GM23338 (cell line): ENCODE results near the gene FAM131A. TPM values are rescaled to one million over a fixed set of nuclear protein-coding genes. Genes with fewer than 3 reads are reported as not detected.

Source experiments
- ATAC-seq: fragments of 200-7000 bp; cut with Tn5 transposase; 3 replicates; pipeline ENCODE4 v1.9.1; 2020
- DNase-seq: peaks from one replicate; pipeline ENCODE4 v3.0.0-alpha.2; 2015; ENCODE audit warnings: low spot score
- H2AFZ ChIP-seq: fragments of 200-600 bp; sonication (generic); 2 replicates; pipeline ENCODE4 v1.8.0; 2016; ENCODE audit warnings: antibody characterized with exemption, mild to moderate bottlenecking, moderate library complexity
- H3F3A ChIP-seq: fragments of 200-600 bp; sonication (generic); replicated peaks from 2 replicates; pipeline ENCODE4 v1.8.0; 2017; ENCODE audit warnings: antibody characterized with exemption, mixed run types, low read depth
- H3K27ac ChIP-seq: fragments of 200-600 bp; sonication (generic); 2 replicates; pipeline ENCODE4 v1.6.1; 2016; ENCODE audit warnings: low read depth
- H3K27me3 ChIP-seq: fragments of 200-600 bp; sonication (generic); 2 replicates; pipeline ENCODE4 v1.8.0; 2016; ENCODE audit warnings: mild to moderate bottlenecking, mixed run types, moderate library complexity; ENCODE audit not compliant: insufficient read depth
- H3K36me3 ChIP-seq: fragments of 200-600 bp; sonication (generic); 2 replicates; pipeline ENCODE4 v1.8.0; 2016; ENCODE audit warnings: mild to moderate bottlenecking; ENCODE audit not compliant: insufficient read depth
- H3K4me1 ChIP-seq: fragments of 200-600 bp; sonication (generic); 2 replicates; pipeline ENCODE4 v1.8.0; 2016; ENCODE audit warnings: mild to moderate bottlenecking, moderate library complexity; ENCODE audit not compliant: insufficient read depth
- H3K4me2 ChIP-seq: fragments of 200-600 bp; sonication (generic); 2 replicates; pipeline ENCODE4 v1.7.1; 2017; ENCODE audit warnings: mixed run types
- H3K4me3 ChIP-seq: fragments of 200-600 bp; sonication (generic); 2 replicates; pipeline ENCODE4 v1.6.1; 2016; ENCODE audit warnings: mixed run types
- H3K79me2 ChIP-seq: fragments of 200-600 bp; sonication (generic); replicated peaks from 2 replicates; pipeline ENCODE4 v1.8.0; 2017; ENCODE audit warnings: mild to moderate bottlenecking; ENCODE audit not compliant: insufficient read depth
- H3K9me2 ChIP-seq: fragments of 200-600 bp; sonication (generic); 2 replicates; pipeline ENCODE4 v1.8.0; 2017; ENCODE audit not compliant: insufficient read depth
- H4K20me1 ChIP-seq: fragments of 200-600 bp; sonication (generic); replicated peaks from 2 replicates; pipeline ENCODE4 v1.8.0; 2017; ENCODE audit warnings: mild to moderate bottlenecking; ENCODE audit not compliant: insufficient read depth
- H3K27ac Mint-ChIP-seq: 2 replicates; pipeline ENCODE4 v1.8.0; 2020; ENCODE audit warnings: inconsistent platforms, mild to moderate bottlenecking, moderate library complexity, mixed read lengths
- H3K27me3 Mint-ChIP-seq: 3 replicates; pipeline ENCODE4 v1.8.0; 2022; ENCODE audit warnings: low read depth, mild to moderate bottlenecking, moderate library complexity, mixed read lengths, inconsistent platforms; ENCODE audit not compliant: insufficient read depth, poor library complexity
- H3K36me3 Mint-ChIP-seq: 3 replicates; pipeline ENCODE4 v1.8.0; 2021; ENCODE audit warnings: low read depth, mild to moderate bottlenecking, inconsistent platforms, moderate library complexity, mixed read lengths
- H3K4me1 Mint-ChIP-seq: 3 replicates; pipeline ENCODE4 v1.8.0; 2020; ENCODE audit warnings: mild to moderate bottlenecking, inconsistent platforms, mixed read lengths
- H3K4me3 Mint-ChIP-seq: 3 replicates; pipeline ENCODE4 v1.8.0; 2021; ENCODE audit warnings: moderate library complexity, mild to moderate bottlenecking, inconsistent platforms, mixed read lengths
- H3K9me3 Mint-ChIP-seq: 3 replicates; pipeline ENCODE4 v1.8.0; 2020; ENCODE audit warnings: moderate library complexity, mild to moderate bottlenecking, inconsistent platforms, mixed read lengths
- CREB1 ChIP-seq: fragments of 250-450 bp; sonication (Bioruptor Pico); IDR thresholded peaks from 2 replicates; pipeline ENCODE4 v1.5.0; 2020; ENCODE audit warnings: low read depth, mild to moderate bottlenecking, moderate library complexity
- CTCF ChIP-seq, 2 experiments: fragments of 200-600 bp in 1 of 2; sonication (generic) in 1 of 2; conservative IDR thresholded peaks; 2 replicates each; pipeline versions ENCODE4 v1.5.1 to v1.6.1; 2016 to 2017; ENCODE audit warnings: antibody characterized with exemption in 2 of 2, low read depth in 2 of 2, mild to moderate bottlenecking in 2 of 2, moderate library complexity in 1 of 2
- EZH2 ChIP-seq: fragments of 200-600 bp; sonication (generic); IDR thresholded peaks from one replicate; pipeline ENCODE4 v1.8.0; 2017; ENCODE audit warnings: antibody characterized with exemption, mild to moderate bottlenecking, low read depth; ENCODE audit not compliant: unreplicated experiment
- EZH2phosphoT487 ChIP-seq: fragments of 200-600 bp; sonication (generic); IDR thresholded peaks from one replicate; pipeline ENCODE4 v1.8.1; 2018; ENCODE audit warnings: antibody characterized with exemption; ENCODE audit not compliant: unreplicated experiment
- NANOG ChIP-seq: IDR thresholded peaks from 2 replicates; pipeline ENCODE4 v1.6.1; 2016; ENCODE audit warnings: antibody characterized with exemption, borderline replicate concordance
- ZNF462 ChIP-seq: fragments of 250-450 bp; sonication (Bioruptor Pico); IDR thresholded peaks from 2 replicates; pipeline ENCODE4 v1.5.0; 2020; ENCODE audit warnings: mild to moderate bottlenecking, moderate library complexity
- polyA plus RNA-seq: library from polyadenylated mRNA; unstranded; fragments of >200 nt; fragmentation: Nextera tagmentation; extraction: Ambion mirVana; gene quantifications from 2 replicates; pipeline ENCODE4 v1.2.1, GENCODE V29; 2016
- total RNA-seq: library from RNA; depleted of rRNA; stranded (reverse); fragments of >200 nt; shearing (Covaris generic); gene quantifications from 2 replicates; pipeline ENCODE4 v1.2.3, GENCODE V29; 2014
- TF ChIP-seq, protein P1 (sequence below): IDR thresholded peaks from 2 replicates; pipeline ENCODE4 v1.6.1; 2016; ENCODE audit warnings: antibody characterized with exemption
- TF ChIP-seq, protein P2 (sequence below): IDR thresholded peaks from one replicate; pipeline ENCODE4 v1.6.1; 2018; ENCODE audit warnings: antibody characterized with exemption; ENCODE audit not compliant: unreplicated experiment

FAM131A gene
- total and polyA plus RNA-seq, 2 experiments from 2014 or later, result 6.7 to 31.8 TPM

DNA sequence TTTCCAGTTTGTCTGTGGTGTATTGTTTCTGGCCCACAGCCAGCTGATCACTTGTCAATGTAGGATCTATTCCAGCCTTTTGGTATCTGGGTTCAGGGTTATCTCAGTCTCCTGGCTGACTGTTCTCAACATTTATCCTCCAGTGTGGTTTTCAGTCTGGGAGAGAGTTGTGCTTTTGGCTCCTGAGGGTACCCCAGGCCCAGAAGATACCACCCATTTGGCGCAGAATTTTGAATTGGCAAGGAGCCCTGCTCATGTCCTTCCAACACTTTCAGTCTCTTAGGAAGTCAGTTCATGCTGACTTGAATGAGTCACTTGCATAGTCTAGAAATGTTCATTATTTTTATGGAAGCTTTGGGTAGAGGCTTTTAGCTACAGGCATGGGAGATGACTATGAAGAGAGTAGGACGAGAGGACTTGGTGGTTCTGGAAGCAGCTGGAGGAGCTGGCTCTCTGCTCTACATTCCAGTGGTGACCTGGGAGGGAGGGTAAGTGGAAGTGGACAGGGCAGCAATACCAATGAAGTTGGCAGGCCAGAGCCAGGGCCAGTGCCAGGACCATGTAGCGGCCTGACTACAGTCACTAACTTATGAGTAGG lies 31.3 kb downstream of the FAM131A start:
- no peak overlapping the region for H3K27ac ChIP-seq
- Mint-ChIP-seq H3K9me3 (no peaks in the 10 kb centered on the region), H3K36me3 (peaks cover 51% of the 10 kb centered on the region), H3K4me1 (peaks cover 35% of the 10 kb centered on the region), H3K27ac (no peak overlapping the region), H3K4me3 (no peak overlapping the region), H3K27me3 (peaks cover 9% of the 10 kb centered on the region)
- TF ChIP-seq CREB1 (CRISPR knock-in tag) (no peak), NANOG (no peak), CTCF (conservative IDR thresholded peaks at IDR 0.05; ENCODE audit: low read depth in 2 of 2) (no peak), EZH2 (no peak), ZNF462 (CRISPR knock-in tag) (no peak), EZH2phosphoT487 (no peak)
- TF ChIP-seq, protein P1, sequence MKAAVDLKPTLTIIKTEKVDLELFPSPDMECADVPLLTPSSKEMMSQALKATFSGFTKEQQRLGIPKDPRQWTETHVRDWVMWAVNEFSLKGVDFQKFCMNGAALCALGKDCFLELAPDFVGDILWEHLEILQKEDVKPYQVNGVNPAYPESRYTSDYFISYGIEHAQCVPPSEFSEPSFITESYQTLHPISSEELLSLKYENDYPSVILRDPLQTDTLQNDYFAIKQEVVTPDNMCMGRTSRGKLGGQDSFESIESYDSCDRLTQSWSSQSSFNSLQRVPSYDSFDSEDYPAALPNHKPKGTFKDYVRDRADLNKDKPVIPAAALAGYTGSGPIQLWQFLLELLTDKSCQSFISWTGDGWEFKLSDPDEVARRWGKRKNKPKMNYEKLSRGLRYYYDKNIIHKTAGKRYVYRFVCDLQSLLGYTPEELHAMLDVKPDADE, result no peak
- TF ChIP-seq, protein P2, sequence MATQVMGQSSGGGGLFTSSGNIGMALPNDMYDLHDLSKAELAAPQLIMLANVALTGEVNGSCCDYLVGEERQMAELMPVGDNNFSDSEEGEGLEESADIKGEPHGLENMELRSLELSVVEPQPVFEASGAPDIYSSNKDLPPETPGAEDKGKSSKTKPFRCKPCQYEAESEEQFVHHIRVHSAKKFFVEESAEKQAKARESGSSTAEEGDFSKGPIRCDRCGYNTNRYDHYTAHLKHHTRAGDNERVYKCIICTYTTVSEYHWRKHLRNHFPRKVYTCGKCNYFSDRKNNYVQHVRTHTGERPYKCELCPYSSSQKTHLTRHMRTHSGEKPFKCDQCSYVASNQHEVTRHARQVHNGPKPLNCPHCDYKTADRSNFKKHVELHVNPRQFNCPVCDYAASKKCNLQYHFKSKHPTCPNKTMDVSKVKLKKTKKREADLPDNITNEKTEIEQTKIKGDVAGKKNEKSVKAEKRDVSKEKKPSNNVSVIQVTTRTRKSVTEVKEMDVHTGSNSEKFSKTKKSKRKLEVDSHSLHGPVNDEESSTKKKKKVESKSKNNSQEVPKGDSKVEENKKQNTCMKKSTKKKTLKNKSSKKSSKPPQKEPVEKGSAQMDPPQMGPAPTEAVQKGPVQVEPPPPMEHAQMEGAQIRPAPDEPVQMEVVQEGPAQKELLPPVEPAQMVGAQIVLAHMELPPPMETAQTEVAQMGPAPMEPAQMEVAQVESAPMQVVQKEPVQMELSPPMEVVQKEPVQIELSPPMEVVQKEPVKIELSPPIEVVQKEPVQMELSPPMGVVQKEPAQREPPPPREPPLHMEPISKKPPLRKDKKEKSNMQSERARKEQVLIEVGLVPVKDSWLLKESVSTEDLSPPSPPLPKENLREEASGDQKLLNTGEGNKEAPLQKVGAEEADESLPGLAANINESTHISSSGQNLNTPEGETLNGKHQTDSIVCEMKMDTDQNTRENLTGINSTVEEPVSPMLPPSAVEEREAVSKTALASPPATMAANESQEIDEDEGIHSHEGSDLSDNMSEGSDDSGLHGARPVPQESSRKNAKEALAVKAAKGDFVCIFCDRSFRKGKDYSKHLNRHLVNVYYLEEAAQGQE, result no peak
- H3K79me2 ChIP-seq, result peaks cover 22% of the 10 kb centered on the region
- no peak overlapping the region for H3K4me3 ChIP-seq
- no peaks in the 10 kb centered on the region for H3K9me2 ChIP-seq
- ATAC-seq (no peak), DNase-seq (no peak)
- H2AFZ ChIP-seq, result no peak overlapping the region
- peaks cover 24% of the 10 kb centered on the region for H3K36me3 ChIP-seq
- H4K20me1 ChIP-seq, result peaks cover 17% of the 10 kb centered on the region; the same call in 1 of the 2 replicates
- H3K4me1 ChIP-seq, result peaks cover 22% of the 10 kb centered on the region
- H3K4me2 ChIP-seq, result no peak overlapping the region
- H3F3A ChIP-seq, result peaks cover 11% of the 10 kb centered on the region; the same call in 1 of the 2 replicates
- H3K27me3 ChIP-seq, result no peaks in the 10 kb centered on the region
